Measurements from ENCODE around the gene CAMK2D. TPM values are rescaled to one million over a fixed set of nuclear protein-coding genes. Genes with fewer than 3 reads are reported as not detected.

Gene CAMK2D
- total and polyA plus RNA-seq, 4 experiments from 2014 or later, result 15.5 to 36.4 (median 24.0) TPM

DNA sequence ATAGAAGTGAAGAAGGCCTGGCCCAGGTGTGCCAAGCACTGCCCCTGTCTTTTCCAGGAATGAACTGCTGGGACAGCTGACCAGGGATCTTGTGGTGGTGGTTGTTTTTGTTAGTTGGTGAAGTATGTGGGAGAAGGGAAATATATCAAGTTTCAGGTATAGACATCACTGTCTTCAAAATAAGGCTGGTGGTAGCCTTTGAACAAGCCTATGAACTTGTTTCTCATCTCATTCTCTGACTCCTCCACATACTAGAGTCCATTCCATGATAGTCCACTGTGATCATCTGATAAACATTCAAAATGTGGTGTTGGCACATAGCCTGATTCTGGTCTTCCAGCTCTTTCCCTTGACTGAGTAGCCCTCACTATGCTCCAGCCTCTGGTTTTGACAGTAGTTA is 303.7 kb downstream of the CAMK2D start:
- no peak for DNase-seq
- ChIA-PET POLR2A (ENCODE audit: partially characterized antibody) (no interaction called here), CTCF (ENCODE audit: partially characterized antibody) (no interaction called here)
- Histone ChIP-seq H3K27me3 (ENCODE audit: insufficient read depth, low read length) (no peaks in the 10 kb centered on the region), H3K4me1 (ENCODE audit: insufficient read depth, low read length) (no peaks in the 10 kb centered on the region), H3K27ac (ENCODE audit: low read depth, low read length) (no peak overlapping the region), H3K36me3 (ENCODE audit: insufficient read depth, low read length) (no peaks in the 10 kb centered on the region), H3K4me3 (ENCODE audit: low read length in 2 of 2) (no peak overlapping the region), H3K9me3 (ENCODE audit: control insufficient read depth in 1 of 2, low read length in 2 of 2) (no peaks in the 10 kb centered on the region)
- intact Hi-C loops (cut with micrococcal nuclease), result no loop called here
- Mint-ChIP-seq H3K36me3 (peaks cover 48 to 53% of the 10 kb centered on the region in 2 donors), H3K4me3 (no peak overlapping the region), H3K27me3 (no peaks in the 10 kb centered on the region), H3K9me3 (no peaks in the 10 kb centered on the region), H3K27ac (peak overlapping the region in 1 of 7 donors; percentile 17), H3K4me1 (peaks cover 0 to 2% (median 0%) of the 10 kb centered on the region in 4 donors)

DNA sequence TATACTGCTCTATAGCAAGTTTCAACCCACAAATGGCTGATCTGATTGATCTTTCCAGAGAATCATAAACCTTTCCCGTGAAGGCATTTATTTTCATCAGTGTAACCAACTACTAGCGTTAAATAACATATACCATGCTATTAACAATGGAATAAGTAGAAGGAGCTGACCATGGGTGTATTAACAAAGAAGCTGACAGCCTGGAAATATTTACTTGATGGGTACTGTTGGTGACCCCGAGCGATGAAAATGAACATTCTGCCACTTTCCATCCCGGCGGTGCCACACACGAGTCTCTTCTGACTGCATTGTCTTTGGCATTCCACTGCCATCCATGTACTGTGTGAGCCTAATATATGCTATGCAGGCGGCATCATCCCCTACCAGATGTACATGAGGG is 304.4 kb downstream of the CAMK2D start:
- Histone ChIP-seq H3K4me1 (ENCODE audit: insufficient read depth, low read length) (no peaks in the 10 kb centered on the region), H3K27me3 (ENCODE audit: insufficient read depth, low read length) (no peaks in the 10 kb centered on the region), H3K27ac (ENCODE audit: low read depth, low read length) (no peak overlapping the region), H3K4me3 (ENCODE audit: low read length in 2 of 2) (no peak overlapping the region), H3K9me3 (ENCODE audit: control insufficient read depth in 1 of 2, low read length in 2 of 2) (no peaks in the 10 kb centered on the region), H3K36me3 (ENCODE audit: insufficient read depth, low read length) (no peaks in the 10 kb centered on the region)
- H3K36me3 Mint-ChIP-seq, result peaks cover 48 to 52% of the 10 kb centered on the region in 2 donors
- ChIA-PET POLR2A (ENCODE audit: partially characterized antibody) (no interaction called here), CTCF (ENCODE audit: partially characterized antibody) (no interaction called here)
- peaks cover 0 to 2% (median 0%) of the 10 kb centered on the region in 4 donors for H3K4me1 Mint-ChIP-seq
- no peak overlapping the region for H3K27ac Mint-ChIP-seq
- no peaks in the 10 kb centered on the region for H3K27me3 Mint-ChIP-seq
- DNase-seq, result no peak
- no peaks in the 10 kb centered on the region for H3K9me3 Mint-ChIP-seq
- intact Hi-C loops (cut with micrococcal nuclease), result no loop called here
- no peak overlapping the region for H3K4me3 Mint-ChIP-seq

DNA sequence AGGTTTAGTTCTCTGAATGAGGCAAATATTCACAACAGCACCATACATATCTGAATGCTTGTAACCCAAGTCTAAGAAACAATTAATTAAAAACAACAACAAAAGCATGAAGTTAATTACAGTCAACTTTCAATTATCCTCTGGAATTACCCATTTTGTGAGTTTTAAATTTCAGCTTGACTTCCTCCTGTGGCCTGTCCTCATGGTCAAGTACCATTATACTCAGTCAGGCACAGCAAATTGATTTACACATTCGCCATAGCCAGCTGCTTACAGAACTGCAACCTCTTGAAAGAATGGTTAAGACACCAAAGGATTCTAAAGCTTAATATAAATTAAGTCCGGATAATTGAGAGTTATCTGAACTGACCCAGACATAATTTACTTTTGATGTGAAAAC is 306.5 kb downstream of the CAMK2D start:
- H3K4me3 ChIP-seq (ENCODE audit: low read length in 2 of 2), result no peak overlapping the region
- H3K36me3 Mint-ChIP-seq, result peaks cover 44 to 47% of the 10 kb centered on the region in 2 donors
- no peak for DNase-seq
- no peaks in the 10 kb centered on the region for H3K9me3 Mint-ChIP-seq
- peaks cover 0 to 2% (median 0%) of the 10 kb centered on the region in 4 donors for H3K4me1 Mint-ChIP-seq
- no peaks in the 10 kb centered on the region for H3K9me3 ChIP-seq (ENCODE audit: control insufficient read depth in 1 of 2, low read length in 2 of 2)
- H3K27ac Mint-ChIP-seq, result no peak overlapping the region
- H3K4me3 Mint-ChIP-seq, result no peak overlapping the region
- H3K27me3 Mint-ChIP-seq, result no peaks in the 10 kb centered on the region
- intact Hi-C loops (cut with micrococcal nuclease), result no loop called here
- ChIA-PET POLR2A (ENCODE audit: partially characterized antibody) (no interaction called here), CTCF (ENCODE audit: partially characterized antibody) (interaction anchor here (0.8 kb wide), 1 partner anchor 11 kb away, joined by 3 read pairs; no protein-coding TSS in a partner anchor)
- H3K27me3 ChIP-seq (ENCODE audit: insufficient read depth, low read length), result no peaks in the 10 kb centered on the region
- H3K4me1 ChIP-seq (ENCODE audit: insufficient read depth, low read length), result no peaks in the 10 kb centered on the region
- no peak overlapping the region for H3K27ac ChIP-seq (ENCODE audit: low read depth, low read length)
- H3K36me3 ChIP-seq (ENCODE audit: insufficient read depth, low read length), result no peaks in the 10 kb centered on the region

DNA sequence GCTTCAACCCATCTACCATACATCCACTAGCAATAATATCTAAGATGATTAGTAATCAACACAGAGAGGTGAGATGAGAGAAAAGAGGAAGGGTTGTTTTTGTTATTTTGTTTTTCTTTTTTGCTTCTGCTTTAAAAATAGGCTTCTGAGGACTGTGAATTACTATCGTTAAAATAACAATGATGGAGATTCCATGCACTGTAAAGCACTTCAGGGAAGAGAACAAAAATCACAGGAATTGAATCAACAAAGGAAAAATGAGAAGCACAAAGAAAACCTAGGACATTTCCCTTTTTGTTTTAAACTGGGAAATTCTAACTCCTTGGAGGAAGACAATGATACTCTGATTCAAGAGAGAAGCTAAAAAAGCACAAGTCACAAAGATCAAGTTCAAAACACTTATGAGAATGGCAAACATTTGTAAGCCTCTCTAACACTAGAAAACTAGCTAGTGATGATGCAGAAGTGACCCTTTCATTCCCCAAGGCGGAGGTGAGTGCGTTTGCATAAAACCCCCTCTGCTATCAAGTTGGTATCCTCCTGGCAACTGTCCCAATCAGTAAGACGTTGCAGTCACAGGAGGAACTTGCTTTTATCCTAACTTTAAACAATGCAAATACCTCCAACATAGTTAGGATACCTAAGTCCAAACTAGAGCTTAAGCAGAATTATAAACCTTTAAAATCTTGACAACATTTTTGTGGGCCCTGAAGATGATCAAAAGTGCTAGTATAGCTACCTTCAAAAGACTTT is 308.5 kb downstream of the CAMK2D start:
- no peaks in the 10 kb centered on the region for H3K27me3 Mint-ChIP-seq
- Histone ChIP-seq H3K36me3 (ENCODE audit: insufficient read depth, low read length) (no peaks in the 10 kb centered on the region), H3K4me3 (ENCODE audit: low read length in 2 of 2) (no peak overlapping the region), H3K4me1 (ENCODE audit: insufficient read depth, low read length) (no peaks in the 10 kb centered on the region), H3K27me3 (ENCODE audit: insufficient read depth, low read length) (no peaks in the 10 kb centered on the region), H3K9me3 (ENCODE audit: control insufficient read depth in 1 of 2, low read length in 2 of 2) (no peaks in the 10 kb centered on the region), H3K27ac (ENCODE audit: low read depth, low read length) (no peak overlapping the region)
- intact Hi-C loops (cut with micrococcal nuclease), result no loop called here
- H3K36me3 Mint-ChIP-seq, result peaks cover 38% of the 10 kb centered on the region in 2 donors
- H3K27ac Mint-ChIP-seq, result peak overlapping the region in 1 of 7 donors; percentile 38
- H3K4me1 Mint-ChIP-seq, result peaks cover 0 to 2% (median 0%) of the 10 kb centered on the region in 4 donors
- ChIA-PET CTCF (ENCODE audit: partially characterized antibody) (no interaction called here), POLR2A (ENCODE audit: partially characterized antibody) (no interaction called here)
- H3K4me3 Mint-ChIP-seq, result no peak overlapping the region
- DNase-seq, result no peak
- no peaks in the 10 kb centered on the region for H3K9me3 Mint-ChIP-seq

DNA sequence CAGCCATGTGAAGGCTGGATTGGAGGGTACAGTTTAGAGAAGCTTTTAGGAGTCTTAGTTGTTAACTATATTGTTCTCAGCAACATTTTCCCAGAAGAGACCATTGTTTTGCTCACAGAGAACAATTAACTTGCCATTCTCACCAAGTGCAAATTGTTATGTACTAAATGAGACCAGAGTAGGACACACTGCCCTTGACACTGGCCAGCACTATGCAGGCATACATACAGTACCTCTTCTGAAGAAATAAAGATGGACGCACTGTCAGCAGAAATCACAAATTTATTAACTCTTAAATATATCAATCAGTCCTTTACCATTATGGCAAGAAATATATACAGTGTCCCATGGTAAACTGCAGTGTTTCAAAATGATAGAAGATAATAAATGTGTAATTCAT is 309.4 kb downstream of the CAMK2D start:
- Histone ChIP-seq H3K36me3 (ENCODE audit: insufficient read depth, low read length) (no peaks in the 10 kb centered on the region), H3K27ac (ENCODE audit: low read depth, low read length) (no peak overlapping the region), H3K27me3 (ENCODE audit: insufficient read depth, low read length) (no peaks in the 10 kb centered on the region), H3K4me1 (ENCODE audit: insufficient read depth, low read length) (no peaks in the 10 kb centered on the region), H3K9me3 (ENCODE audit: control insufficient read depth in 1 of 2, low read length in 2 of 2) (no peaks in the 10 kb centered on the region), H3K4me3 (ENCODE audit: low read length in 2 of 2) (no peak overlapping the region)
- ChIA-PET CTCF (ENCODE audit: partially characterized antibody) (no interaction called here), POLR2A (ENCODE audit: partially characterized antibody) (no interaction called here)
- no peak overlapping the region for H3K27ac Mint-ChIP-seq
- H3K4me3 Mint-ChIP-seq, result no peak overlapping the region
- no peak for DNase-seq
- peaks cover 29% of the 10 kb centered on the region in 2 donors for H3K36me3 Mint-ChIP-seq
- H3K4me1 Mint-ChIP-seq, result peaks cover 0 to 2% (median 0%) of the 10 kb centered on the region in 4 donors
- no peaks in the 10 kb centered on the region for H3K27me3 Mint-ChIP-seq
- intact Hi-C loops (cut with micrococcal nuclease), result no loop called here
- H3K9me3 Mint-ChIP-seq, result no peaks in the 10 kb centered on the region

DNA sequence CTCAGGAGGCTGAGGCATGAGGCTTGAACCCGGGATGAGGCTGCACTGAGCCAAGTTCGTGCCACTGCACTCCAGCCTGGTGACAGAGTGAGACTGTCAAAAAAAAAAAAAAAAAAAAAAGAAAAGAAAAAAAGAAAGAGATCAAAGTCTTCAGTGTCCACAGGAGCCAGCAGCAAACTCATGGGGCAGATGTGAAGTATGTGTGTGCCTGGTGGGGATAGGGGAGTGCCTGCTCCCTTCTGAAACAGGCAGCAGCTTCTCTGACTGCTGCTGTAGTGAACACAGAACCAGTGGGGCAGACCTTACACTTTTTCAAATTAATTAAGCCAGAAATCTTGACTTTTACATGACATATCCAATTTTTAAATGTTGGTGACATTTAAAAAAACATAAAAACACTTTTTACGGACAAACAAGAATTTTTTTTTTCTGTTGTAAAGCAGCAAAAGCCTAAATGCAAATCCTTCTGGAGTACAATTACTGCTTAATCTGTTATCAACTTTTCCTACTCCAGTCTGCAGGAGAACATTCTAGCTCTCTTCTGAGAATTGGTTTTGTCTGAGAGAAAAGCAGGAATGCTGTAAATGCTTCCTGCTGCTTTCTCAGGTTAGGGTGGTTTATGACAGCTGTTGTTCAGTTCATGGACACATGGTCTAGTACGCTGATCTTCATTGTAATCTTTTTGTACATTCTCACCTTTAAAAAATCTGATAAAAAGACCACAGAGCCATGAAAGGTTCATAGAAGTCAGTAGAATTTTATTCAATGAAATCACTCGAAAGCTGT is 311.1 kb downstream of the CAMK2D start:
- Histone ChIP-seq H3K36me3 (ENCODE audit: insufficient read depth, low read length) (no peaks in the 10 kb centered on the region), H3K27me3 (ENCODE audit: insufficient read depth, low read length) (no peaks in the 10 kb centered on the region), H3K9me3 (ENCODE audit: control insufficient read depth in 1 of 2, low read length in 2 of 2) (no peaks in the 10 kb centered on the region), H3K4me1 (ENCODE audit: insufficient read depth, low read length) (no peaks in the 10 kb centered on the region), H3K27ac (ENCODE audit: low read depth, low read length) (no peak overlapping the region), H3K4me3 (ENCODE audit: low read length in 2 of 2) (no peak overlapping the region)
- intact Hi-C loops (cut with micrococcal nuclease), result no loop called here
- Mint-ChIP-seq H3K36me3 (peaks cover 15% of the 10 kb centered on the region in 2 donors), H3K9me3 (peaks cover 0 to 3% (median 0%) of the 10 kb centered on the region in 8 donors), H3K27ac (no peak overlapping the region), H3K4me3 (no peak overlapping the region), H3K27me3 (no peaks in the 10 kb centered on the region), H3K4me1 (peaks cover 0 to 4% (median 0%) of the 10 kb centered on the region in 4 donors)
- DNase-seq, result no peak
- ChIA-PET CTCF (ENCODE audit: partially characterized antibody) (interaction anchor here (0.7 kb wide), 1 partner anchor 55 kb away, joined by 3 read pairs; no protein-coding TSS in a partner anchor), POLR2A (ENCODE audit: partially characterized antibody) (no interaction called here)

DNA sequence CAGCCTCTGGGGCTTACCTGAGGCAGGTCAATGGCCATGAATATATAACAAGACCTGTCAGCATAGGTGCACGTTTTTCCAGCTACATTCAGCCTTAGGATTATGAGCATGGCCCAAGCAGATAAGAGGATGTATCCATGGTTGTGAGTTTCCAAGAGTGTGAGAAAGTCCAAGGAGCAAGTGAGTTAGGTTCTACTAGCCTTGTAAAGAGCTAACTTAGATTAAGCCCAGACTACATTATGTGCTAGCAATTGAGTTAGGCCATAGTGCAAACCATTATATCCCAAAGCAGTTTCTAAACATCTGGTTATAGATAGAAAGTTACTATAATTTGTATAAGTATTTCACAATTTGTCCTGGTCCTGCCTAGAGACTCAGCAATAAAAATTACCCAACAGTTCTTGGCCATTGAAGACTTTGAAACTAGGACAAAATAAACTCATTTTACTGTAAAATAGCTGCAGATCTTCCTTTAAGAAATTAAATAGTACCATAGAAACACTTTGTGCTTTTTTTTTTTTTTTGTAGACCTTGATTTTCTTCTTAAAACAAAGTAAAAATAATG is 312.0 kb downstream of the CAMK2D start:
- Histone ChIP-seq H3K36me3 (ENCODE audit: insufficient read depth, low read length) (no peaks in the 10 kb centered on the region), H3K9me3 (ENCODE audit: control insufficient read depth in 1 of 2, low read length in 2 of 2) (no peaks in the 10 kb centered on the region), H3K27me3 (ENCODE audit: insufficient read depth, low read length) (no peaks in the 10 kb centered on the region), H3K27ac (ENCODE audit: low read depth, low read length) (no peak overlapping the region), H3K4me1 (ENCODE audit: insufficient read depth, low read length) (no peaks in the 10 kb centered on the region), H3K4me3 (ENCODE audit: low read length in 2 of 2) (no peak overlapping the region)
- Mint-ChIP-seq H3K4me3 (no peak overlapping the region), H3K4me1 (peaks cover 0 to 4% (median 0%) of the 10 kb centered on the region in 4 donors), H3K27me3 (no peaks in the 10 kb centered on the region), H3K36me3 (peaks cover 11 to 13% of the 10 kb centered on the region in 2 donors), H3K9me3 (peaks cover 0 to 3% (median 0%) of the 10 kb centered on the region in 8 donors), H3K27ac (no peak overlapping the region)
- no peak for DNase-seq
- CTCF ChIA-PET (ENCODE audit: partially characterized antibody), result interaction anchor here (0.7 kb wide), 1 partner anchor 54 kb away, joined by 3 read pairs; no protein-coding TSS in a partner anchor
- intact Hi-C loops (cut with micrococcal nuclease), result no loop called here
- POLR2A ChIA-PET (ENCODE audit: partially characterized antibody), result no interaction called here

Data from CD4-positive, alpha-beta memory T cell (primary cell).